Natural killer cell (primary cell): Measurements from ENCODE around the gene TEX48. TPM values are rescaled to one million over a fixed set of nuclear protein-coding genes. Genes with fewer than 3 reads are reported as not detected.

Experiments used
- ATAC-seq, 3 donors: fragments of 150-1000 bp in 2 of 3; fragments of 200-7000 bp in 1 of 3; cut with Tn5 transposase; 1 replicate in 1 of 3; 2 replicates in 2 of 3; pipeline ENCODE4 v1.10.0; 2021; ENCODE audit warnings: mild to moderate bottlenecking in 2 of 3, moderate library complexity in 2 of 3
- DNase-seq, 2 donors: peaks; one replicate each; pipeline versions ENCODE4 v3.0.0 to v3.0.0-alpha.2; 2013 to 2021; ENCODE audit warnings: mixed read lengths in 1 of 2
- H3K27ac ChIP-seq: one replicate; pipeline ENCODE4 v1.5.1; 2013; ENCODE audit warnings: mild to moderate bottlenecking, low read length
- H3K27me3 ChIP-seq: one replicate; pipeline ENCODE4 v1.6.1; 2013; ENCODE audit warnings: low read length; ENCODE audit not compliant: control insufficient read depth, insufficient read depth
- H3K36me3 ChIP-seq: one replicate; pipeline ENCODE4 v1.6.1; 2013; ENCODE audit warnings: low read length; ENCODE audit not compliant: control insufficient read depth, insufficient read depth
- H3K4me1 ChIP-seq: one replicate; pipeline ENCODE4 v1.6.1; 2013; ENCODE audit warnings: low read length; ENCODE audit not compliant: control insufficient read depth, insufficient read depth
- H3K4me3 ChIP-seq: one replicate; pipeline ENCODE4 v1.5.1; 2013; ENCODE audit warnings: low read length
- H3K9me3 ChIP-seq: one replicate; pipeline ENCODE4 v1.6.1; 2013; ENCODE audit warnings: low read length; ENCODE audit not compliant: control insufficient read depth, insufficient read depth
- H3K27ac Mint-ChIP-seq, 2 donors: one replicate each; pipeline ENCODE4 v1.8.0; 2022; ENCODE audit warnings: mild to moderate bottlenecking in 2 of 2, mixed read lengths in 2 of 2, moderate library complexity in 1 of 2
- H3K27me3 Mint-ChIP-seq, 2 donors: one replicate each; pipeline ENCODE4 v1.8.0; 2022; ENCODE audit warnings: low read depth in 2 of 2, mixed read lengths in 2 of 2
- H3K36me3 Mint-ChIP-seq: one replicate; pipeline ENCODE4 v1.8.0; 2022; ENCODE audit warnings: mixed read lengths
- H3K4me1 Mint-ChIP-seq, 2 donors: one replicate each; pipeline ENCODE4 v1.8.0; 2022; ENCODE audit warnings: mixed read lengths in 2 of 2
- H3K4me3 Mint-ChIP-seq: one replicate; pipeline ENCODE4 v1.8.0; 2022; ENCODE audit warnings: mild to moderate bottlenecking, moderate library complexity, mixed read lengths
- H3K9me3 Mint-ChIP-seq, 2 donors: one replicate each; pipeline ENCODE4 v1.8.0; 2022; ENCODE audit warnings: mixed read lengths in 2 of 2
- CTCF ChIP-seq: fragments of 200-600 bp; IDR thresholded peaks from one replicate; pipeline ENCODE4 v1.8.0; 2022; ENCODE audit warnings: antibody characterized with exemption
- WGBS: methylation state at CpG from one replicate; pipeline ENCODE4 v1.1.7; 2013; ENCODE audit warnings: missing lambda C conversion rate; ENCODE audit not compliant: insufficient coverage; 5-methylcytosine and 5-hydroxymethylcytosine counted together
- intact Hi-C: fragments of 100-400 bp; cut with micrococcal nuclease; formaldehyde crosslinking; loops from one replicate; pipeline ENCODE4 v1.14.2; 2022
- total RNA-seq, 4 donors: library from RNA; stranded (reverse); fragments of 120-200 nt in 1 of 4; gene quantifications; one replicate each; pipeline versions ENCODE4 v1.2.3 to v1.2.4, GENCODE V29; 2013 to 2022

The TEX48 gene
- total RNA-seq, 3 donors from 2014 or later (not counting 1 experiment from before 2014, with no cell fraction given), result not detected

GRCh38 chr9:114725930-114726329 lies 43.9 kb upstream of the TEX48 start:
- ATAC-seq (no peak), DNase-seq (no peak)
- Mint-ChIP-seq H3K36me3 (no peaks in the 10 kb centered on the region), H3K27ac (no peak overlapping the region), H3K4me1 (no peaks in the 10 kb centered on the region), H3K9me3 (no peaks in the 10 kb centered on the region), H3K27me3 (peaks cover 4 to 7% of the 10 kb centered on the region in 2 donors), H3K4me3 (no peak overlapping the region)
- Histone ChIP-seq H3K27me3 (no peaks in the 10 kb centered on the region), H3K9me3 (no peaks in the 10 kb centered on the region), H3K36me3 (no peaks in the 10 kb centered on the region), H3K27ac (no peak overlapping the region), H3K4me3 (no peak overlapping the region), H3K4me1 (no peaks in the 10 kb centered on the region)
- no peak for TF ChIP-seq CTCF
- 63% methylated on average over 1 of the region's 3 CpGs for WGBS
- intact Hi-C loops, result no loop called here

- Histone ChIP-seq H3K36me3 (no peaks in the 10 kb centered on the region), H3K4me3 (no peak overlapping the region), H3K4me1 (no peaks in the 10 kb centered on the region), H3K27ac (no peak overlapping the region), H3K27me3 (no peaks in the 10 kb centered on the region), H3K9me3 (no peaks in the 10 kb centered on the region)
- intact Hi-C loops, result no loop called here
- TF ChIP-seq CTCF, result no peak
- 97% methylated on average over 3 of the region's 3 CpGs for WGBS
- DNase-seq, result no peak
- H3K4me1 Mint-ChIP-seq, result no peaks in the 10 kb centered on the region
- H3K36me3 Mint-ChIP-seq, result no peaks in the 10 kb centered on the region
- no peak overlapping the region for H3K27ac Mint-ChIP-seq
- no peak overlapping the region for H3K4me3 Mint-ChIP-seq
- no peaks in the 10 kb centered on the region for H3K9me3 Mint-ChIP-seq
- H3K27me3 Mint-ChIP-seq, result peaks cover 4 to 9% of the 10 kb centered on the region in 2 donors
- ATAC-seq, result no peak
Measured at GRCh38 chr9:114724744-114725143, 42.8 kb upstream of the TEX48 start.

- Histone ChIP-seq H3K27me3 (no peaks in the 10 kb centered on the region), H3K9me3 (no peaks in the 10 kb centered on the region), H3K4me1 (peaks cover 5% of the 10 kb centered on the region), H3K27ac (no peak overlapping the region), H3K4me3 (no peak overlapping the region), H3K36me3 (no peaks in the 10 kb centered on the region)
- no peak for DNase-seq
- WGBS, result 100% methylated on average over 1 of the region's 1 CpG
- no peak for ATAC-seq
- no peak for TF ChIP-seq CTCF
- Mint-ChIP-seq H3K27ac (no peak overlapping the region), H3K27me3 (peaks cover 4 to 14% of the 10 kb centered on the region in 2 donors), H3K4me1 (no peaks in the 10 kb centered on the region), H3K36me3 (no peaks in the 10 kb centered on the region), H3K4me3 (no peak overlapping the region), H3K9me3 (no peaks in the 10 kb centered on the region)
- intact Hi-C loops, result no loop called here
Measured at GRCh38 chr9:114723931-114724330, 41.9 kb upstream of the TEX48 start.

- intact Hi-C loops, result no loop called here
- DNase-seq (no peak), ATAC-seq (no peak)
- no peak for TF ChIP-seq CTCF
- H3K9me3 ChIP-seq, result no peaks in the 10 kb centered on the region
- Mint-ChIP-seq H3K9me3 (no peaks in the 10 kb centered on the region), H3K4me3 (no peak overlapping the region), H3K27me3 (peaks cover 8 to 22% of the 10 kb centered on the region in 2 donors), H3K36me3 (no peaks in the 10 kb centered on the region), H3K27ac (no peak overlapping the region), H3K4me1 (no peaks in the 10 kb centered on the region)
- H3K27me3 ChIP-seq, result no peaks in the 10 kb centered on the region
- H3K27ac ChIP-seq, result no peak overlapping the region
- peaks cover 11% of the 10 kb centered on the region for H3K4me1 ChIP-seq
- H3K36me3 ChIP-seq, result no peaks in the 10 kb centered on the region
- 87% methylated on average over 6 of the region's 7 CpGs for WGBS
- H3K4me3 ChIP-seq, result no peak overlapping the region
Measured at GRCh38 chr9:114722937-114723620, 41.1 kb upstream of the TEX48 start.
